HepG2 (cell line): ENCODE measurements around the gene ISLR2.

Source experiments
- EZH2 ChIP-seq: conservative IDR thresholded peaks from 2 replicates; pipeline ENCODE4 v1.6.1; 2012; ENCODE audit warnings: mild to moderate bottlenecking, low read depth, low read length, moderate library complexity
- NR2C2 ChIP-seq: sonication (generic); formaldehyde crosslinking; IDR thresholded peaks from 2 replicates; pipeline ENCODE4 v1.4.0; 2020; ENCODE audit warnings: missing genetic modification reagents, mild to moderate bottlenecking, moderate library complexity, borderline replicate concordance
- POLR2A ChIP-seq, 2 experiments: IDR thresholded peaks; 2 replicates each; pipeline ENCODE4 v1.6.1; 2011; ENCODE audit warnings: low read depth in 2 of 2, low read length in 2 of 2, mild to moderate bottlenecking in 1 of 2, moderate library complexity in 1 of 2; ENCODE audit not compliant: insufficient read depth in 1 of 2
- POLR2AphosphoS5 ChIP-seq: IDR thresholded peaks from 2 replicates; pipeline ENCODE4 v1.6.1; 2012; ENCODE audit warnings: low read depth, low read length
- SOX6 ChIP-seq, 2 experiments: fragments of 450-650 bp in 1 of 2; sonication (generic) in 1 of 2; formaldehyde crosslinking in 1 of 2; IDR thresholded peaks; 2 replicates each; pipeline versions ENCODE4 v1.4.0 to v1.6.1; 2017 to 2020; ENCODE audit warnings: antibody characterized with exemption in 1 of 2, mild to moderate bottlenecking in 1 of 2, missing genetic modification reagents in 1 of 2
- SRSF9 ChIP-seq: fragments of 200-400 bp; formaldehyde crosslinking; IDR thresholded peaks from 2 replicates; pipeline ENCODE4 v1.6.1; 2018; ENCODE audit warnings: borderline replicate concordance, mild to moderate bottlenecking, low read depth, low read length; ENCODE audit not compliant: insufficient read depth, poor library complexity, severe bottlenecking
- TF ChIP-seq, protein P1 (sequence below): sonication (generic); formaldehyde crosslinking; IDR thresholded peaks from 2 replicates; pipeline ENCODE4 v1.5.0; 2020; ENCODE audit warnings: mild to moderate bottlenecking, missing genetic modification reagents

DNA sequence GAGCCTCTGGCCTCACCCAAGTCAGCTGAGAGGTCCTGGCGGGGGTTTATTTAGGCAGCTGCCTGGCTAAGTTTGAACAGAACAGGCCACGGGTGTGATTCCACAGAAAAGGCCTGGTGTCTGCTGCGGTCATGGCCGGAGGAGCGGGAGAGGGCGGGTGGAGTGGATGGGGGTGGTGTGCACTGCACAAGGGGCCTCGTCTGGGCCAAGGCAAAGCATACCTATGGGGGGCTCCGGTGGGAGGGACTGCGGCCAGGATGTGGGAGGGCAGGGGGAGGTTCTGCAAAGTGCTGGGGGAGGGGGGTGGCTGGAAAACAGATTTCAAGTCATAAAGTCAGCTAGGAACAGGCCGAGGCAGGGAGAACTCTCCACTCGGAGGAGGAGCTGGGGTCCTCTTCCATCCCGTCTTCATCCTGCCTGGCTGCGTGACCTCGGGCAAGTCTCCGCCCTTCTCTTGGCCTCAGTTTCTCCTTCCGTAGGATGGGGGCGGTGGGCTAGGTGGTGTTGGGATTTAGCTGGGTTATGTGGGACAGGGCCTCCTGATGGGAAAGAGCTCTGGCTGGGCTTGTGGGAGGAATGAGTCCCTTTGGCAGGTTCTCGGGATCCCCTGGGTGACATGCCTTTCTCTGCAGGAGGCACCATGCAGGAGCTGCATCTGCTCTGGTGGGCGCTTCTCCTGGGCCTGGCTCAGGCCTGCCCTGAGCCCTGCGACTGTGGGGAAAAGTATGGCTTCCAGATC lies 44.0 kb downstream of the ISLR2 start:
- TF ChIP-seq, protein P1, sequence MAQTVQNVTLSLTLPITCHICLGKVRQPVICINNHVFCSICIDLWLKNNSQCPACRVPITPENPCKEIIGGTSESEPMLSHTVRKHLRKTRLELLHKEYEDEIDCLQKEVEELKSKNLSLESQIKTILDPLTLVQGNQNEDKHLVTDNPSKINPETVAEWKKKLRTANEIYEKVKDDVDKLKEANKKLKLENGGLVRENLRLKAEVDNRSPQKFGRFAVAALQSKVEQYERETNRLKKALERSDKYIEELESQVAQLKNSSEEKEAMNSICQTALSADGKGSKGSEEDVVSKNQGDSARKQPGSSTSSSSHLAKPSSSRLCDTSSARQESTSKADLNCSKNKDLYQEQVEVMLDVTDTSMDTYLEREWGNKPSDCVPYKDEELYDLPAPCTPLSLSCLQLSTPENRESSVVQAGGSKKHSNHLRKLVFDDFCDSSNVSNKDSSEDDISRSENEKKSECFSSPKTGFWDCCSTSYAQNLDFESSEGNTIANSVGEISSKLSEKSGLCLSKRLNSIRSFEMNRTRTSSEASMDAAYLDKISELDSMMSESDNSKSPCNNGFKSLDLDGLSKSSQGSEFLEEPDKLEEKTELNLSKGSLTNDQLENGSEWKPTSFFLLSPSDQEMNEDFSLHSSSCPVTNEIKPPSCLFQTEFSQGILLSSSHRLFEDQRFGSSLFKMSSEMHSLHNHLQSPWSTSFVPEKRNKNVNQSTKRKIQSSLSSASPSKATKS (CRISPR knock-in tag) = no peak
- no peak for TF ChIP-seq POLR2AphosphoS5
- TF ChIP-seq POLR2A (IDR thresholded peaks at IDR 0.05; ENCODE audit: insufficient read depth in 1 of 2, low read depth in 2 of 2, low read length in 2 of 2) = no peak
- TF ChIP-seq SRSF9 = no peak
- no peak for TF ChIP-seq EZH2
- no peak for TF ChIP-seq NR2C2 (CRISPR knock-in tag)
- TF ChIP-seq SOX6 (IDR thresholded peaks at IDR 0.05) = no peak
- no peak for TF ChIP-seq SOX6 (CRISPR knock-in tag; IDR thresholded peaks at IDR 0.05)
